Activated effector memory CD4-positive, alpha-beta T cell treated with Interleukin-2 at 50 U/mL for 16 hours (primary cell): ENCODE data around the gene MAN1A2.

Source experiments
- DNase-seq: peaks from one replicate; pipeline ENCODE4 v3.0.0-alpha.2; 2020

Gene MAN1A2

GRCh38 chr1:117562581-117563491, 195.6 kb downstream of the MAN1A2 start:
- no peak for DNase-seq

- no peak for DNase-seq
These were observed 196.2 kb downstream of the MAN1A2 start for GRCh38 chr1:117563492-117563875.

- DNase-seq = no peak
These were observed 197.2 kb downstream of the MAN1A2 start for GRCh38 chr1:117564227-117565075.

GRCh38 chr1:117565076-117565556, 197.9 kb downstream of the MAN1A2 start:
- no peak for DNase-seq

- DNase-seq = no peak
These were observed 198.7 kb downstream of the MAN1A2 start for GRCh38 chr1:117565745-117566455.

- no peak for DNase-seq
These were observed 199.3 kb downstream of the MAN1A2 start for GRCh38 chr1:117566556-117566955.

- DNase-seq = no peak
These were observed 200.2 kb downstream of the MAN1A2 start for GRCh38 chr1:117567435-117567834.

GRCh38 chr1:117567976-117568375, 200.7 kb downstream of the MAN1A2 start:
- no peak for DNase-seq

GRCh38 chr1:117568999-117569398, 201.8 kb downstream of the MAN1A2 start:
- DNase-seq = no peak

GRCh38 chr1:117569856-117570255, 202.6 kb downstream of the MAN1A2 start:
- no peak for DNase-seq

- DNase-seq = no peak
These were observed 203.8 kb downstream of the MAN1A2 start for GRCh38 chr1:117570988-117571409.

GRCh38 chr1:117571496-117571895, 204.2 kb downstream of the MAN1A2 start:
- no peak for DNase-seq

GRCh38 chr1:117572546-117572945, 205.3 kb downstream of the MAN1A2 start:
- peak; percentile 23 for DNase-seq

GRCh38 chr1:117573386-117574023, 206.3 kb downstream of the MAN1A2 start:
- no peak for DNase-seq

- no peak for DNase-seq
These were observed 207.0 kb downstream of the MAN1A2 start for GRCh38 chr1:117574161-117574835.

GRCh38 chr1:117575586-117576225, 208.5 kb downstream of the MAN1A2 start:
- DNase-seq = no peak

- DNase-seq = no peak
These were observed 209.0 kb downstream of the MAN1A2 start for GRCh38 chr1:117576236-117576635.

- DNase-seq = no peak
These were observed 210.1 kb downstream of the MAN1A2 start for GRCh38 chr1:117577191-117577885.

GRCh38 chr1:117578466-117578865, 211.2 kb downstream of the MAN1A2 start:
- DNase-seq = no peak
